Panc1 (cell line): ENCODE results near the gene PPP1R15B. TPM values are rescaled to one million over a fixed set of nuclear protein-coding genes. Genes with fewer than 3 reads are reported as not detected.

Experiments
- ATAC-seq: fragments of 200-7000 bp; cut with Tn5 transposase; 2 replicates; pipeline ENCODE4 v1.9.1; 2020; ENCODE audit warnings: mild to moderate bottlenecking, moderate library complexity
- BruUV-seq: library from RNA; stranded (reverse); fragments of 400-500 nt; replicated peaks from 2 replicates; lab custom pipeline; 2021; lab: Mats Ljungman, UMichigan
- CTCF ChIA-PET: fragments of 300-600 bp; sonication (Branson Sonifier 250); formaldehyde crosslinking; loops from one replicate; lab custom pipeline; 2022; ENCODE audit warnings: antibody characterized with exemption; lab: Charles Lee
- POLR2A ChIA-PET: fragments of 300-600 bp; sonication (Branson Sonifier 250); formaldehyde crosslinking; loops from one replicate; lab custom pipeline; 2022; ENCODE audit warnings: antibody characterized with exemption; lab: Charles Lee
- DNase-seq: peaks from one replicate; pipeline ENCODE4 v3.0.0-alpha.2; 2010; ENCODE audit warnings: low read depth, low spot score
- H3K27ac ChIP-seq: 2 replicates; pipeline ENCODE4 v1.5.1; 2011; ENCODE audit warnings: mild to moderate bottlenecking, low read length, inconsistent platforms
- H3K27me3 ChIP-seq: fragments of 200-500 bp; sonication (Bioruptor generic); 2 replicates; pipeline ENCODE4 v1.6.0; 2014; ENCODE audit warnings: low read length, inconsistent platforms; ENCODE audit not compliant: control insufficient read depth, insufficient read depth
- H3K36me3 ChIP-seq: fragments of 200-500 bp; sonication (Bioruptor generic); 2 replicates; pipeline ENCODE4 v1.5.1; 2014; ENCODE audit warnings: inconsistent platforms, mild to moderate bottlenecking, low read length, moderate library complexity; ENCODE audit not compliant: control insufficient read depth, insufficient read depth
- H3K4me1 ChIP-seq: 2 replicates; pipeline ENCODE4 v1.5.1; 2011; ENCODE audit warnings: inconsistent platforms, mild to moderate bottlenecking, low read length, moderate library complexity; ENCODE audit not compliant: control insufficient read depth, insufficient read depth
- H3K4me3 ChIP-seq, 2 experiments: 2 replicates each; pipeline ENCODE4 v1.5.1; 2011 to 2012; ENCODE audit warnings: low read depth in 2 of 2, low read length in 2 of 2, mild to moderate bottlenecking in 2 of 2, inconsistent platforms in 1 of 2, moderate library complexity in 1 of 2
- H3K9me3 ChIP-seq: fragments of 200-500 bp; sonication (Bioruptor generic); 2 replicates; pipeline ENCODE4 v1.5.1; 2014; ENCODE audit warnings: low read depth, mild to moderate bottlenecking, inconsistent platforms, low read length, moderate library complexity; ENCODE audit not compliant: control insufficient read depth, insufficient read depth
- CTCF ChIP-seq: fragments of 450-650 bp; IDR thresholded peaks from 2 replicates; pipeline ENCODE4 v1.5.1; 2017; ENCODE audit warnings: mild to moderate bottlenecking
- POLR2AphosphoS5 ChIP-seq: IDR thresholded peaks from 2 replicates; pipeline ENCODE4 v1.6.1; 2012; ENCODE audit warnings: mild to moderate bottlenecking, low read depth, low read length, moderate library complexity
- REST ChIP-seq, 2 experiments: IDR thresholded peaks; 2 replicates each; pipeline ENCODE4 v1.6.1; 2011 to 2012; ENCODE audit warnings: low read depth in 2 of 2, control low read depth in 1 of 2, low read length in 1 of 2, mild to moderate bottlenecking in 1 of 2, moderate library complexity in 1 of 2; ENCODE audit not compliant: insufficient read depth in 1 of 2
- SIN3A ChIP-seq: IDR thresholded peaks from 2 replicates; pipeline ENCODE4 v1.6.1; 2012; ENCODE audit warnings: low read depth, mild to moderate bottlenecking, low read length, moderate library complexity, borderline replicate concordance; ENCODE audit not compliant: insufficient read depth
- TCF7L2 ChIP-seq: IDR thresholded peaks from 2 replicates; pipeline ENCODE4 v1.6.1; 2011; ENCODE audit warnings: mild to moderate bottlenecking, low read depth, low read length, inconsistent platforms
- in situ Hi-C: cut with HindIII; loops from 2 replicates; pipeline ENCODE4 v1.10.0; 2016; ENCODE audit warnings: low sequenced_read_pairs, low pct_unique_long_range_greater_than_20kb
- intact Hi-C: fragments of 100-400 bp; cut with micrococcal nuclease; formaldehyde crosslinking; loops from one replicate; pipeline ENCODE4 v1.10.0; 2022; ENCODE audit not compliant: unreplicated experiment
- total RNA-seq: library from RNA; stranded (reverse); gene quantifications from one replicate; pipeline ENCODE4 v1.2.1, GENCODE V29; 2021; ENCODE audit not compliant: unreplicated experiment

Gene PPP1R15B
- total RNA-seq, 1 experiment from 2014 or later: 51.1 TPM

GRCh38 chr1:204367193-204367858 lies 44.3 kb downstream of the PPP1R15B start:
- no peak overlapping the region for H3K27ac ChIP-seq
- H3K4me1 ChIP-seq: peaks cover 5% of the 10 kb centered on the region; the same call in 1 of the 2 replicates
- CTCF ChIA-PET: interaction anchor here (0.6 to 0.8 kb wide), 2 partner anchors 136 to 1029 kb away, joined by 3 to 9 read pairs; no protein-coding TSS in a partner anchor
- H3K27me3 ChIP-seq: no peaks in the 10 kb centered on the region
- intact Hi-C loops: loop anchor here (10.0 kb wide), 2 partner anchors 113 to 503 kb away; partner anchors contain the start of gene SNRPE
- in situ Hi-C loops: no loop called here
- ATAC-seq (no peak), DNase-seq (no peak)
- no peak overlapping the region for H3K4me3 ChIP-seq
- no peak for TF ChIP-seq CTCF
- TF ChIP-seq TCF7L2: no peak
- TF ChIP-seq SIN3A: no peak
- TF ChIP-seq POLR2AphosphoS5: no peak
- TF ChIP-seq REST (IDR thresholded peaks at IDR 0.05; ENCODE audit: insufficient read depth in 1 of 2, low read depth in 2 of 2, low read length in 1 of 2): no peak
- POLR2A ChIA-PET: no interaction called here
- no TSS peak for BruUV-seq
- no peaks in the 10 kb centered on the region for H3K9me3 ChIP-seq
- no peaks in the 10 kb centered on the region for H3K36me3 ChIP-seq

- Histone ChIP-seq H3K27me3 (no peaks in the 10 kb centered on the region), H3K36me3 (no peaks in the 10 kb centered on the region), H3K4me1 (peaks cover 5% of the 10 kb centered on the region; the same call in 1 of the 2 replicates), H3K27ac (no peak overlapping the region), H3K9me3 (no peaks in the 10 kb centered on the region), H3K4me3 (no peak overlapping the region)
- ChIA-PET POLR2A (no interaction called here), CTCF (interaction anchor here (0.6 to 0.8 kb wide), 2 partner anchors 136 to 1029 kb away, joined by 3 to 9 read pairs; no protein-coding TSS in a partner anchor)
- ATAC-seq (peak; percentile 65), DNase-seq (no peak)
- TF ChIP-seq TCF7L2 (no peak), CTCF (peak; percentile 80)
- in situ Hi-C loops: no loop called here
- intact Hi-C loops: loop anchor here (10.0 kb wide), 2 partner anchors 112 to 502 kb away; partner anchors contain the start of gene SNRPE
- no TSS peak for BruUV-seq
Measured at GRCh38 chr1:204366759-204367158, 44.9 kb downstream of the PPP1R15B start.
